Measurements from ENCODE around the gene PDGFD.

DNA sequence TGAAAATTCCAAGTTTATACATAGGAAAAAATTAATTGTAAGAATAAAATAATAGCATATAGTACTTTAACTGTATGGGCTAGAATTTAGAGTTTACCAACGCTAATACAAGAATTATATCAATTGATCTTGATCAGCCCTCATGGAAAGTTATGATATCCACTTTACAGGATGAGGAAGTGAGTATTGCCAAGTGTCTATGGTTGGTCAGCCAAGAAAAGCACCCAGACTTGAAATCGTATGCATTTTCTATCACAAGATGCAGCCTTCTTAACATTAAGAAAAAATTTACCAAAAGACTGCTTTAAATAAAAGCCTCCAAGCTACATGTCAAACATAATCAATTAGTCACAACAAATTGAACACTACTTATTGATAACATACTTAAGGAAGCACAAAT lies 74.5 kb downstream of the PDGFD start:
- TF ChIP-seq, protein P1, sequence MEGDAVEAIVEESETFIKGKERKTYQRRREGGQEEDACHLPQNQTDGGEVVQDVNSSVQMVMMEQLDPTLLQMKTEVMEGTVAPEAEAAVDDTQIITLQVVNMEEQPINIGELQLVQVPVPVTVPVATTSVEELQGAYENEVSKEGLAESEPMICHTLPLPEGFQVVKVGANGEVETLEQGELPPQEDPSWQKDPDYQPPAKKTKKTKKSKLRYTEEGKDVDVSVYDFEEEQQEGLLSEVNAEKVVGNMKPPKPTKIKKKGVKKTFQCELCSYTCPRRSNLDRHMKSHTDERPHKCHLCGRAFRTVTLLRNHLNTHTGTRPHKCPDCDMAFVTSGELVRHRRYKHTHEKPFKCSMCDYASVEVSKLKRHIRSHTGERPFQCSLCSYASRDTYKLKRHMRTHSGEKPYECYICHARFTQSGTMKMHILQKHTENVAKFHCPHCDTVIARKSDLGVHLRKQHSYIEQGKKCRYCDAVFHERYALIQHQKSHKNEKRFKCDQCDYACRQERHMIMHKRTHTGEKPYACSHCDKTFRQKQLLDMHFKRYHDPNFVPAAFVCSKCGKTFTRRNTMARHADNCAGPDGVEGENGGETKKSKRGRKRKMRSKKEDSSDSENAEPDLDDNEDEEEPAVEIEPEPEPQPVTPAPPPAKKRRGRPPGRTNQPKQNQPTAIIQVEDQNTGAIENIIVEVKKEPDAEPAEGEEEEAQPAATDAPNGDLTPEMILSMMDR (IDR thresholded peaks at IDR 0.05; ENCODE audit: borderline replicate concordance, extremely low read depth, low read length, poor library complexity, severe bottlenecking), result no peak
- TF ChIP-seq EZH2 (IDR thresholded peaks at IDR 0.05; ENCODE audit: borderline replicate concordance, low read depth, low read length, severe bottlenecking), result no peak
